IMR-90 (cell line): ENCODE data around the gene ZNF548. TPM values are rescaled to one million over a fixed set of nuclear protein-coding genes. Genes with fewer than 3 reads are reported as not detected.

Experiments used
- ATAC-seq: fragments of 200-7000 bp; cut with Tn5 transposase; 2 replicates; pipeline ENCODE4 v1.9.1; 2020; ENCODE audit warnings: low read depth, mild to moderate bottlenecking, moderate library complexity
- BruUV-seq: library from RNA; stranded (reverse); fragments of 400-500 nt; replicated peaks from 2 replicates; lab custom pipeline; 2021; lab: Mats Ljungman, UMichigan
- CTCF ChIA-PET: fragments of 300-600 bp; formaldehyde crosslinking; extraction: SDS; loops from one replicate; lab custom pipeline; 2021; ENCODE audit warnings: antibody characterized with exemption; lab: Yijun Ruan, JAX
- POLR2A ChIA-PET: fragments of 300-600 bp; sonication (Branson Sonifier 250); formaldehyde crosslinking; loops from one replicate; lab custom pipeline; 2022; ENCODE audit warnings: antibody characterized with exemption; ENCODE audit not compliant: unreplicated experiment; lab: Charles Lee
- DNase-seq: peaks from one replicate; pipeline ENCODE4 v3.0.0; 2013
- H2AFZ ChIP-seq: replicated peaks from 2 replicates; pipeline ENCODE3; 2013; ENCODE audit warnings: low read length, mild to moderate bottlenecking; ENCODE audit not compliant: poor library complexity
- H2AK5ac ChIP-seq: 2 replicates; pipeline ENCODE4 v1.6.1; 2013; ENCODE audit warnings: low read depth, low read length, inconsistent platforms
- H2AK9ac ChIP-seq: replicated peaks from 2 replicates; pipeline ENCODE3; 2013; ENCODE audit warnings: mild to moderate bottlenecking, low read depth, low read length, moderate library complexity; ENCODE audit not compliant: poor library complexity
- H2BK120ac ChIP-seq: 2 replicates; pipeline ENCODE4 v1.6.1; 2013; ENCODE audit warnings: low read depth, low read length, inconsistent platforms
- H2BK15ac ChIP-seq: 3 replicates; pipeline ENCODE4 v1.6.1; 2013; ENCODE audit warnings: low read depth, low read length, inconsistent platforms
- H2BK20ac ChIP-seq: 2 replicates; pipeline ENCODE4 v1.6.1; 2013; ENCODE audit warnings: low read depth, mild to moderate bottlenecking, inconsistent platforms, low read length, moderate library complexity
- H2BK5ac ChIP-seq: 2 replicates; pipeline ENCODE4 v1.6.1; 2013; ENCODE audit warnings: mild to moderate bottlenecking, low read depth, low read length, inconsistent platforms; ENCODE audit not compliant: poor library complexity, severe bottlenecking
- H3K14ac ChIP-seq: replicated peaks from 2 replicates; pipeline ENCODE4 v1.6.1; 2013; ENCODE audit warnings: low read depth, low read length, inconsistent platforms
- H3K18ac ChIP-seq: 2 replicates; pipeline ENCODE4 v1.6.1; 2013; ENCODE audit warnings: low read depth, low read length, control low read depth
- H3K23ac ChIP-seq: 2 replicates; pipeline ENCODE4 v1.6.1; 2013; ENCODE audit warnings: low read depth, low read length, inconsistent platforms
- H3K27ac ChIP-seq: 2 replicates; pipeline ENCODE4 v1.5.1; 2013; ENCODE audit warnings: mild to moderate bottlenecking, control low read depth, low read length; ENCODE audit not compliant: insufficient read depth
- H3K27me3 ChIP-seq: 2 replicates; pipeline ENCODE4 v1.6.1; 2013; ENCODE audit warnings: low read length; ENCODE audit not compliant: control insufficient read depth, insufficient read depth
- H3K36me3 ChIP-seq: 2 replicates; pipeline ENCODE4 v1.6.1; 2013; ENCODE audit warnings: low read length, mixed read lengths; ENCODE audit not compliant: control insufficient read depth, insufficient read depth
- H3K4ac ChIP-seq: 2 replicates; pipeline ENCODE4 v1.6.1; 2013; ENCODE audit warnings: low read depth, low read length, inconsistent platforms
- H3K4me1 ChIP-seq: 2 replicates; pipeline ENCODE4 v1.6.1; 2013; ENCODE audit warnings: low read length, mixed read lengths; ENCODE audit not compliant: control insufficient read depth, insufficient read depth
- H3K4me2 ChIP-seq: 2 replicates; pipeline ENCODE4 v1.6.1; 2013; ENCODE audit warnings: low read depth, mild to moderate bottlenecking, control low read depth, low read length, moderate library complexity
- H3K4me3 ChIP-seq: 2 replicates; pipeline ENCODE4 v1.5.1; 2013; ENCODE audit warnings: low read depth, mild to moderate bottlenecking, control low read depth, low read length, moderate library complexity; ENCODE audit not compliant: insufficient read depth
- H3K56ac ChIP-seq: 2 replicates; pipeline ENCODE4 v1.6.1; 2013; ENCODE audit warnings: low read length, inconsistent platforms; ENCODE audit not compliant: insufficient read depth; ENCODE audit errors: extremely low read depth
- H3K79me1 ChIP-seq, 2 experiments: 2 replicates each; pipeline ENCODE4 v1.6.1; 2013; ENCODE audit warnings: low read length in 2 of 2, inconsistent platforms in 1 of 2, low read depth in 1 of 2
- H3K9ac ChIP-seq: 2 replicates; pipeline ENCODE4 v1.6.1; 2013; ENCODE audit warnings: low read depth, low read length, control low read depth
- H3K9me1 ChIP-seq: 2 replicates; pipeline ENCODE4 v1.6.1; 2013; ENCODE audit warnings: low read length, inconsistent platforms; ENCODE audit not compliant: insufficient read depth
- H3K9me3 ChIP-seq: 2 replicates; pipeline ENCODE4 v1.6.1; 2013; ENCODE audit warnings: low read length; ENCODE audit not compliant: control insufficient read depth, insufficient read depth
- H4K20me1 ChIP-seq: 2 replicates; pipeline ENCODE4 v1.6.1; 2013; ENCODE audit warnings: low read length, inconsistent platforms; ENCODE audit not compliant: insufficient read depth
- H4K5ac ChIP-seq: 2 replicates; pipeline ENCODE4 v1.6.1; 2013; ENCODE audit warnings: mild to moderate bottlenecking, low read depth, low read length, control low read depth
- H4K8ac ChIP-seq, 2 experiments: 2 replicates each; pipeline ENCODE4 v1.6.1; 2013; ENCODE audit warnings: low read depth in 2 of 2, low read length in 2 of 2, control low read depth in 1 of 2, inconsistent platforms in 1 of 2
- H4K91ac ChIP-seq: 2 replicates; pipeline ENCODE4 v1.6.1; 2013; ENCODE audit warnings: low read depth, low read length, inconsistent platforms; ENCODE audit not compliant: insufficient read depth
- BHLHE40 ChIP-seq: fragments of 150-350 bp; IDR thresholded peaks from 2 replicates; pipeline ENCODE4 v1.6.1; 2016; ENCODE audit warnings: mild to moderate bottlenecking, low read depth, low read length
- CTCF ChIP-seq: conservative IDR thresholded peaks from 2 replicates; pipeline ENCODE4 v1.5.1; 2012; ENCODE audit warnings: mild to moderate bottlenecking, low read depth, low read length, improper control_type of control experiment
- ELK1 ChIP-seq: fragments of 150-350 bp; IDR thresholded peaks from 2 replicates; pipeline ENCODE4 v1.6.1; 2016; ENCODE audit warnings: low read depth, mild to moderate bottlenecking, low read length, moderate library complexity, borderline replicate concordance
- FOS ChIP-seq: fragments of 150-350 bp; IDR thresholded peaks from 2 replicates; pipeline ENCODE4 v1.6.1; 2016; ENCODE audit warnings: low read depth, low read length
- MAZ ChIP-seq: IDR thresholded peaks from 2 replicates; pipeline ENCODE4 v1.6.1; 2012; ENCODE audit warnings: low read depth, mild to moderate bottlenecking, low read length, improper control_type of control experiment, moderate library complexity, borderline replicate concordance
- MXI1 ChIP-seq: IDR thresholded peaks from 2 replicates; pipeline ENCODE4 v1.6.1; 2012; ENCODE audit warnings: low read depth, mild to moderate bottlenecking, low read length, moderate library complexity, borderline replicate concordance
- NFE2L2 ChIP-seq: fragments of 150-350 bp; IDR thresholded peaks from 2 replicates; pipeline ENCODE4 v1.6.1; 2016; ENCODE audit warnings: low read depth, mild to moderate bottlenecking, low read length
- RAD21 ChIP-seq: IDR thresholded peaks from 2 replicates; pipeline ENCODE4 v1.6.1; 2012; ENCODE audit warnings: low read length, improper control_type of control experiment
- SMC3 ChIP-seq: fragments of 150-350 bp; IDR thresholded peaks from 2 replicates; pipeline ENCODE4 v1.6.1; 2016; ENCODE audit warnings: low read depth, mild to moderate bottlenecking, antibody characterized with exemption, low read length, moderate library complexity
- USF2 ChIP-seq: fragments of 150-350 bp; IDR thresholded peaks from 2 replicates; pipeline ENCODE4 v1.6.1; 2017; ENCODE audit warnings: mild to moderate bottlenecking, antibody characterized with exemption, low read length, low read depth
- WGBS, 2 experiments: methylation state at CpG; one replicate each; pipeline versions ENCODE4 v1.1.5 to v1.1.7; 2013; ENCODE audit warnings: missing lambda C conversion rate in 2 of 2; ENCODE audit not compliant: insufficient read length in 1 of 2; ENCODE audit errors: extremely low coverage in 2 of 2; 5-methylcytosine and 5-hydroxymethylcytosine counted together
- dilution Hi-C: fragments of 300-500 bp; cut with HindIII; formaldehyde crosslinking; loops from one replicate; pipeline ENCODE4 v1.14.3; 2018; ENCODE audit warnings: low sequenced_read_pairs; ENCODE audit not compliant: unreplicated experiment
- in situ Hi-C: fragments of 300-500 bp; cut with MboI; formaldehyde crosslinking; loops from 3 replicates; pipeline ENCODE4 v1.14.3; 2019; ENCODE audit warnings: low sequenced_read_pairs, inconsistent platforms, mixed read lengths
- intact Hi-C: fragments of 100-400 bp; cut with micrococcal nuclease; formaldehyde crosslinking; loops from 2 replicates; pipeline ENCODE4 v1.10.0; 2022
- polyA plus RNA-seq, 3 experiments: library from polyadenylated mRNA; depleted of rRNA; stranded (reverse); fragments of >200 nt; gene quantifications; 2 replicates each; pipeline ENCODE4 v1.2.3, GENCODE V29; 2012; ENCODE audit warnings: low replicate concordance in 1 of 3
- total RNA-seq: library from RNA; depleted of rRNA; stranded (reverse); fragments of >200 nt; gene quantifications from 2 replicates; pipeline ENCODE4 v1.2.3, GENCODE V29; 2012

Gene ZNF548
- total and polyA plus RNA-seq, 2 of the 4 experiments (the other 2 are of a cell fraction), result 7.5 to 24.2 TPM

GRCh38 chr19:57406516-57407123, 17.0 kb downstream of the ZNF548 start (continued):
- no peak for TF ChIP-seq MAZ

GRCh38 chr19:57410877-57411671, 21.4 kb downstream of the ZNF548 start, which contains the start of gene ZNF17:
ZNF17 (plus strand) TSS chr19:57411161; CDS start chr19:57413616, 2,455 bp downstream.
- DNase-seq (peak; percentile 94), ATAC-seq (peak; percentile 100)
- Histone ChIP-seq H3K18ac (no peak within 1 kb of the TSS), H3K56ac (peak within 1 kb of the TSS; percentile 55), H2AK9ac (peak within 1 kb of the TSS; percentile 73), H3K27ac (peak within 1 kb of the TSS; percentile 53), H2BK20ac (no peak within 1 kb of the TSS), H2BK120ac (no peak within 1 kb of the TSS), H3K79me1 (peaks cover 16 to 26% of the 10 kb centered on the region in 2 experiments), H3K4ac (peak within 1 kb of the TSS; percentile 52), H3K4me2 (peak within 1 kb of the TSS; percentile 92), H3K9ac (peak within 1 kb of the TSS; percentile 74), H3K4me3 (peak within 1 kb of the TSS; percentile 65), H2BK5ac (no peak within 1 kb of the TSS), H2AK5ac (no peak within 1 kb of the TSS), H4K91ac (peak within 1 kb of the TSS; percentile 34; the same call in 1 of the 2 replicates), H2AFZ (peak within 1 kb of the TSS; percentile 95), H2BK15ac (no peak within 1 kb of the TSS), H3K4me1 (peaks cover 3% of the 10 kb centered on the region; the same call in 1 of the 2 replicates), H4K20me1 (no peaks in the 10 kb centered on the region), H4K8ac (peak within 1 kb of the TSS; percentile 80 to 98), H4K5ac (peak within 1 kb of the TSS; percentile 76), H3K14ac (peak within 1 kb of the TSS; percentile 48; the same call in 1 of the 2 replicates), H3K23ac (peak within 1 kb of the TSS; percentile 54), H3K9me1 (peaks cover 2% of the 10 kb centered on the region; the same call in 1 of the 2 replicates), H3K36me3 (peaks cover 13% of the 10 kb centered on the region), H3K9me3 (no peaks in the 10 kb centered on the region), H3K27me3 (no peaks in the 10 kb centered on the region)
- intact Hi-C loops, result no loop called here
- 1% methylated on average over 26 of the region's 55 CpGs; no CpG with 5 or more reads in 1 of the 2 experiments for WGBS, 2 experiments
- ChIA-PET POLR2A (no interaction called here), CTCF (interaction anchor here (1.4 kb wide), 1 partner anchor 17 kb away, joined by 3 read pairs; no protein-coding TSS in a partner anchor)
- no TSS peak for BruUV-seq
- dilution Hi-C loops, result no loop called here
- in situ Hi-C loops, result no loop called here
- TF ChIP-seq MAZ (no peak; the same call in 1 of the 2 replicates), MXI1 (peak; percentile 80), USF2 (peak; percentile 63), RAD21 (no peak), ELK1 (no peak), NFE2L2 (no peak), FOS (no peak), BHLHE40 (peak; percentile 73), SMC3 (no peak), CTCF (no peak)
